HTR-8/SVneo (cell line): Measurements from ENCODE around the gene TK2.
"Not testable (repeated sequence)": the region's sequence is repeated elsewhere in the genome, so short reads cannot be mapped to it uniquely, and the experiment has no call there.

ENCODE experiments used
- DNase-seq: peaks from one replicate; pipeline ENCODE4 v3.0.0; 2011; ENCODE audit warnings: low spot score, mixed read lengths; ENCODE audit not compliant: insufficient read length
- FAIRE-seq: peaks from 2 replicates; lab custom pipeline; 2011; peaks lifted over from hg19 to GRCh38; lab: Jason Lieb, UNC

The TK2 gene

GRCh38 chr16:66474750-66475199 lies 75.1 kb downstream of the TK2 start:
- DNase-seq (no peak), FAIRE-seq (no peak)

GRCh38 chr16:66473654-66474519 lies 76.0 kb downstream of the TK2 start:
- DNase-seq (no peak), FAIRE-seq (peak; percentile 16)

GRCh38 chr16:66473051-66473571 lies 76.8 kb downstream of the TK2 start:
- no peak for DNase-seq
- no peak for FAIRE-seq

GRCh38 chr16:66471716-66472393 lies 78.1 kb downstream of the TK2 start:
- DNase-seq (no peak), FAIRE-seq (no peak)

- no peak for DNase-seq
- FAIRE-seq, result no peak
These were observed 78.7 kb downstream of the TK2 start for GRCh38 chr16:66471264-66471663.

- DNase-seq, result no peak
These were observed 79.4 kb downstream of the TK2 start for GRCh38 chr16:66470556-66470955.

GRCh38 chr16:66469947-66470546 lies 79.9 kb downstream of the TK2 start:
- DNase-seq (no peak), FAIRE-seq (no peak)

More at GRCh38 chr16:66470556-66470955, 79.4 kb downstream of the TK2 start:
- no peak for FAIRE-seq

- FAIRE-seq, result no peak
- no peak for DNase-seq
These were observed 80.5 kb downstream of the TK2 start for GRCh38 chr16:66469291-66469946.

GRCh38 chr16:66468321-66468965 lies 81.5 kb downstream of the TK2 start:
- DNase-seq (no peak), FAIRE-seq (no peak)

- FAIRE-seq (no peak), DNase-seq (no peak)
These were observed 82.3 kb downstream of the TK2 start for GRCh38 chr16:66467611-66468010.

GRCh38 chr16:66466636-66467035 lies 83.3 kb downstream of the TK2 start:
- not testable (repeated sequence) for DNase-seq, FAIRE-seq

- not testable (repeated sequence) for FAIRE-seq, DNase-seq
These were observed 84.0 kb downstream of the TK2 start for GRCh38 chr16:66465946-66466345.

- FAIRE-seq, result no peak
- no peak for DNase-seq
These were observed 87.0 kb downstream of the TK2 start for GRCh38 chr16:66462912-66463311.

GRCh38 chr16:66460703-66461102 lies 89.2 kb downstream of the TK2 start:
- no peak for DNase-seq
- FAIRE-seq, result no peak

- DNase-seq (no peak), FAIRE-seq (no peak)
These were observed 90.0 kb downstream of the TK2 start for GRCh38 chr16:66459878-66460277.

- FAIRE-seq (no peak), DNase-seq (no peak)
These were observed 91.1 kb downstream of the TK2 start for GRCh38 chr16:66458853-66459252.

GRCh38 chr16:66458292-66458691 lies 91.6 kb downstream of the TK2 start:
- FAIRE-seq, result no peak
- no peak for DNase-seq
